Pons (tissue), 1 donor: ENCODE measurements around the gene CDK10.
"Not testable (repeated sequence)": the region's sequence is repeated elsewhere in the genome, so short reads cannot be mapped to it uniquely, and the experiment has no call there.

ENCODE experiments used
- DNase-seq: peaks from one replicate; pipeline ENCODE4 v3.0.0-alpha.2; 2016; ENCODE audit warnings: low spot score

CDK10 gene

DNA sequence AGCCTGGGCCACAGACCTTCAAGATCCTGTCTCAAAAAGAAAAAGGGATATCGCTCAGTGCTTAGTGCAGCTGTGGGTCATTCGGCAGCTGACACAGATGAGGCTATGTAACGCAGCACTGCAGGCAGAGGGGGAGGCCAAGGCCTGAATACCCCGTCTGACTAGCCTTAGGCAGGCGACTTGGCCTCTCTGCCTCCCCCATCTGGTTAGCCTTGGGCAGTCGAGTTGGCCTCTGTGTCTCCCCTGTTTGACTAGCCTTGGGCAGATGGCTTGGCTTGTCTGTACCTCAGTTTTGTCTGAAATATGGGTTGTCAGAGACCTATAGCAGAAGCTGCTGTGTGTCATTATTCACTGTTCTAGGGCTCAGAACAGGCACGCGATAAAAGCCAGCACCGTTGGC is 18.9 kb upstream of the CDK10 start:
- DNase-seq: no peak

DNA sequence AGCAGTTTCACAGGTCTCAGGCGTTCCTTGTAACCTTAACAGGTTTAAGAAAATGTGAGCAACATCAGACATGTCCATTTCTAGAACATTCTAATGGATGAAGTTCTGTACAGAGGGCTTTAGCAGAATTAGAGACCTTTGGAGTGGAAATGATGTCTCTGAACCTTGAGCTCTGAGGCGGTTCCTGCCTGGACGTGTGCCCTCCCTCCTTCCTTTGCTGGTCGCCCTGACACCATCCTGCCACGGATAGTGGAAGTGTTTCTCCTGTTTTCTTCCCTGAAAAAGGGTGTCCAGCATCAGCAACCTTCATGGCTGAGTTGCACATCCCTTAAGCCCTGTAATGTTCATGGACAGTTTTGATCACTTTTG is 17.7 kb upstream of the CDK10 start:
- no peak for DNase-seq

DNA sequence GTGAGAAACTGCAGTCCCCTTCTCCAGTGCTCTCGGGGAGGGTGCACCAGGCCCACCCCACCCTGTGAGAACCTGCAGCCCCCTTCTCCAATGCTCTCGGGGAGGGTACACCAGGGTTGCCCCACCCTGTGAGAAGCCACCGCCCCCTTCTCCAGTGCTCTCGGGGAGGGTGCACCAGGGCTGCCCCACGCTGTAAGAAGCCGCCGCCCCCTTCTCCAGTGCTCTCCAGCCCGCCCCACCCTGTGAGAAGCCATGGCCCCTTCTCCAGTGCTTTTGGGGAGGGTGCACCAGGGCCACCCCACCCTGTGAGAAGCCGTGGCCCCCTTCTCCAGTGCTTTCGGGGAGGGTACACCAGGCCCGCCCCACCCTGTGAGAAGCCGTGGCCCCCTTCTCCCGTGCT is 16.7 kb upstream of the CDK10 start:
- no peak for DNase-seq

DNA sequence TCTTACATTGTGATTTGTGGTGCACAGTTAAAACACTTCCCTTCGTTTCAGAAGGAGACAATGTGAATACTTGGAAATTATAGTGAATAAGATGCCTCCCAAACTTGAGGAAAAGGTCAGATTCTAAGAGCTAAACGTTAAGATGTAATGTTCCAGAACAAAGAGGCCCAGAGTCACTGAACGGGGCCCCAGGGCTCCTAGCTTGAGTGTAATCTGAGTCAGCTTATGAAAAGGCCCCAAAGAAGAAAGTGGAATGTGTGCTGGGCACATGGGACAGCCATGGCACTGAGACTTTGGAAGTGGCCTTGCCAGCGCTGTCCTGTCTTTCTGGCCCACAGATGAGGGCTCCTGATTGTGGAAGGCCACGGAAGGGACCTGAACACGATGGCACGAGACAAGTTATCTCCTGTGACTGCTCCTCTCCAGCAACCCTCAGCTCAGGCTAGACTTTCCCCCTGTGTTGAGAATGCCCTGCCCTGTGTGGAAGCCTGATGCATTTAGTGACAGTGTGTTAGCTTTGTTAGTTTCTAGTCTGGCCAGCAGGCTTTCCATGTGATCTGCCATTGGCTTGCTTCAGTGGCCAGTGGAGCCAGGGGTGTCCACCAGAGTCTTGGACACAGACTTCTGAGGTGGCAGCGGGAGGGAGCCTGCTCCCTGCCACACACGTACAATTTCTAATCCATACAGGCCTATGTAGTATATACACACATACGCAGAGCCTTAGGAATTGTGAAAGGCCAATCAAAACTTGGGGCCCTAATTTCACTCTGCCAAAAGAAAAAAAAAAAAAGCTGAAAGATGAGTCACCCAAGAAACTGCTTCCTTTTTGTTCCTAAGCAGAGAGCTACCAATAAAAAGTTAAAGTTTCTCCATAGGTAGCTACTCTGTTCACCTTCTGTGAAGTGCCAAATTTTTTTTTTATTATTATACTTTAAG is 15.7 kb upstream of the CDK10 start:
- no peak for DNase-seq

DNA sequence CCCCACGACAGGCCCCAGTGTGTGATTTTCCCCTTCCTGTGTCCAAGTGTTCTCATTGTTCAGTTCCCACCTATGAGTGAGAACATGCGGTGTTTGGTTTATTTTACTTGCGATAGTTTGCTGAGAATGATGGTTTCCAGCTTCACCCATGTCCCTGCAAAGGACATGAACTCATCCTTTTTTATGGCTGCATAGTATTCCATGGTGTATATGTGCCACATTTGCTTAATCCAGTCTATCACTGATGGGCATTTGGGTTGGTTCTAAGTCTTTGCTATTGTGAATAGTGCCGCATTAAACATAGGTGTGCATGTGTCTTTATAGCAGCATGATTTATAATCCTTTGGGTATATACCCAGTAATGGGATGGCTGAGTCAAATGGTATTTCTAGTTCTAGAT is 14.9 kb upstream of the CDK10 start:
- DNase-seq: not testable (repeated sequence)

DNA sequence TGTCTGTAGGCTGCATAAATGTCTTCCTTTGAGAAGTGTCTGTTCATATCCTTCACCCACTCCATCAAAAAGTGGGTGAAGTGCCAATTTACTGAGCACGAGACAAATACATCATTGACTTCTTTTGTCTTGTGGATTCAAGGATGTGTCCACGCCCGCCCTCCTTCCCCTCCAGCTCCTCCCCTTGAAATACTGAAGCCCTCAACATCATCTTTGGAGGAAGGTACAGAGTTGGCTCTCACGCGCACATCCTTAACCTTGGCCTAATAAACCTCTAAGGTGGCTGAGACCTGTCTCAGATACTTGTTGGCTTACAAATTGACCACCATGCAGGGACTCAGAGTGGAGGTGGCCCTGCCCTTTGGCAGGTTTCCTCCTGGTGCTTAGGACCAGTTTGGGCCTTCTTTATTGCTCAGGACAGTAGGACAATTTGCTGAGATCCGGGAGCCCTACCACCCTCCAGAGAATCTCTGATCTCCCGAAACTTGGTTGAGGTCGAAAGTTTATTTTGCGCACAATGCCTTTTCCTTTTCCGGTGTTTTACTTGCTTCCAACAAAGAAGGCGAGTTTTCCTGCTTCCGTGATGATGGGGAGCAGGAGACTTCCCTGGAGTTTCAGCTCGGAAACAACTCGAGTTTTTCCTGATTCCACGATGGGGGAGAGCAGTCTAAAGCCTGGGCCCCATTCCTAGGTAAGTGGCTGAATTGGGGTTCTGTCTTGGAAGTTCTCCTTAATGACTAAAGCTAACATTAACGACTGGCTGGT is 14.1 kb upstream of the CDK10 start:
- no peak for DNase-seq

DNA sequence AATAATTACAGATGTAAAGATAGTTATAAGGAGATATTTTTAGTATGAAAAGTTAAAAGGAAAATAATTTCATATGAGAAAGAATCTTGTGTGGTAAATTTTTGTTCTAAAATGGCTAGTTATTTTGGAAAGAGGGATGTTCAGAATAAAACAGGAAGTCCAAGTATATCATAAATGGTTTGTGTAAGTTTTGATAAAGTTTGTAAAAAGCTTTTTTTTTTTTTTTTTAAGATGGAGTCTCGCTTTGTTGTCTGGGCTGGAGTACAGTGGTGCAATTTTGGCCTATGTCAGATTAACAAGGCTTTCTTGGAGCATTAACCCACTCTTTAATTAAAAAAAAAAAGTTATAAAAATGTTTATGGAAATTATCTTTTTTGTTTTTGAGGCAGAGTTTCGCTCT is 8.2 kb upstream of the CDK10 start:
- DNase-seq: no peak

DNA sequence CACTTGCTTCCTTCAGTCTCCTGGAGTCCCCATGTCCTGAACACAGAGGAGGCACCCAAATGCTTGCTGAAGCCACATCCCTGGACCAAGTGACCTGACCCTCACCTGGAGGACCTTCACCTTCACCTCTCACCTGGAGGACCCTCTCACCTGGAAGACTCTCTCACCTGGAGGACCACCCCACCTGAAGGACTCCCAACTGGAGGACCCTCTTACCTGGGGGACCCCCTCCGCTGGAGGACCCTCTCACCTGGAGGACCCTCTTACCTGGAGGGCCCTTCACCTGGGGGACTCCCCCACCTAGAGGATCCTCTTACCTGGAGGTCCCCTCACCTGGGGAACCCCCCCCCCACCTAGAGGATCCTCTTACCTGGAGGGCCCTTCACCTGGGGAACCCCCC is 573 bp upstream of the CDK10 start:
- DNase-seq: no peak

DNA sequence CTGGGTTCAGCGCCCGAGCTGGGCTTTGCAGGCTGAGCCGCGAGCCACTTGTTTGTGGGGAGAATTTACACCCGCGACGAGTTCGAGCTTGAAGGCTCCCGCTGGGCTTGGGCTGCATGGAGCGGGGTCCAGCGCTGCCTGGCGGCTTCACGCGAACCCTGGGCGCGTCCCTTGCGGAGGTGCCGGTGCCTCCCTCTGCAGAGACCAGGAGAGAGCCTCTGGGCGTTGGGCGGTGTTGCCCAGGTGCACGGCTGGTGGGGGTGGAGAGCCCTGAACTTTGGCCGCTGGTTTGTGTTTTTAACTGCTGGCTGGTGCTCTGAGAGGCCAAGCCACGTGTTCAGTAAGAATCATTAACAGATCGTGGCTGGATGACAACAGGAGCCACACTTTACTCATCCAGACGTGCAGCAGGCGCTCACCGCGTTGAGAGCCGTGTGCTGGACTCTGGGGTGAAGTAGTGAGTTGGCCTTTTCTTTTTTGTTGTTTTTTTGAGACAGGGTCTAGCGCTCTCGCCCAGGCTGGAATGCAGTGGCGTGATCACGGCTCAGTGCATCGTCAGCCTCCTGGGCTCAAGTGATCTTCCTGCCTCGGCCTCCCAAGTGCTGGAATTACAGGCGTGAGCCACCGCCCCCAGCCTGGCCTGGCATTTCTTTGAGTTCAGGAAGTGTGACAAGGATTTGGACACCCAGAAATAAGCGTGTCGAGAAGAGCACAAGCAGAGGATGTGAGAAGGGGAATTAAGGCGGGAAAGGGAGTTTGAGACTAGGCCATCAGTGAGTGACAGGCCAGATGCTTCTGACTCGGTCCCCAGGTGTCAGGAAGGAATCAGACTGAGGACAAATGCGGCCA is 827 bp downstream of the CDK10 start:
- no peak for DNase-seq

DNA sequence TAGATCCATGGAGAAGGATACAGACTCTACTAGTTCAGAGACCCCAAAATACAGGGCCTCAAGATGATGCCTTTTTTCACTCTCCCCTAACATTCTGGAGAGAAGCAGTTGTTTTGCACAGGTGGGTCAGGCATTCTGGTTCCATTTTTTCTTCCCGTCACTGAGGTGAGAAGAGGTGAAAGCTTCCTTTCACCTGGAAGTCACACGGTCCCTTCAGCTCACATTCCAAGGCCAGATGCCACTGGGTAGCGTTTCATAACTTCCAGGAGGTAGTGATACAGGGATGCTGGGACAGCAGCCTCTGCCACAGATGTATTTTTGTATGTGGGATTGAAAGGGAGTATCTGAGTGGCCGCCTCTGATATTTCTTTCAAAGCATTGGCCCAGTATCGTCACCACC is 1.9 kb downstream of the CDK10 start:
- DNase-seq: no peak

DNA sequence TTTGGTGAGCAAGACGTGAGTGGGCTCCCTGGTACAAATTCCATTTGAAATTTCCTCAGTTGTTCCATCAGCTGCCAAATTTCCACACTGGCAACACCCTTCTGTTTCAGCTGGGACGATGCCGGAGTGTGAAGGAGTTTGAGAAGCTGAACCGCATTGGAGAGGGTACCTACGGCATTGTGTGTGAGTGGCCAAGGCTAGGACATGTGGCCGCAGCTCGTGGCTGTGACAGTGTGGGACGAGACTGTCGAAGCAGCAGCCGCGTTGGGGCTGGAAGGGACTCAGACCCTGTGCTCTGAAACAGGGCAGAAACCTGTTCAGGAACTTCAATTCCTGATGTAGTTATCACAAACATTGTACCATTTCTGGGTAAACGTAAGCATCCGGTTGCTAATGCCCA is 2.7 kb downstream of the CDK10 start:
- DNase-seq: no peak

DNA sequence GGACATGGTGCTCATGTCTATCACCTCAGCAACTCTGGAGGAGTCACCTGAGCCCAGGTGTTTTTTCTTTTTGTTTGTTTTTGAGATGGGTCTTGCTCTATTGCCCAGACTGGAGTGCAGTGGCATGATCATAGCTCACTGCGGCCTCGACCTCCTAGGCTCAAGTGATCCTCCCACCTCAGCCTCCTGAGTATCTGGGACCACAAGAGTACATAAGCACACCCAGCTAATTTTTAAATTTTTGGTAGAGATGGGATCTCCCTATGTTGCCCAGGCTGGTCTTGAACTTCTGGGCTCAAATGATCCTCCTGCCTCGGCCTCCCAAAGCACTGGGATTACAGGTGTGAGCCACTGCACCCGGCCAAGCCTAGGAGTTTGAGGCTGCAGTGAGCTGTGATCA is 3.1 kb downstream of the CDK10 start:
- not testable (repeated sequence) for DNase-seq

DNA sequence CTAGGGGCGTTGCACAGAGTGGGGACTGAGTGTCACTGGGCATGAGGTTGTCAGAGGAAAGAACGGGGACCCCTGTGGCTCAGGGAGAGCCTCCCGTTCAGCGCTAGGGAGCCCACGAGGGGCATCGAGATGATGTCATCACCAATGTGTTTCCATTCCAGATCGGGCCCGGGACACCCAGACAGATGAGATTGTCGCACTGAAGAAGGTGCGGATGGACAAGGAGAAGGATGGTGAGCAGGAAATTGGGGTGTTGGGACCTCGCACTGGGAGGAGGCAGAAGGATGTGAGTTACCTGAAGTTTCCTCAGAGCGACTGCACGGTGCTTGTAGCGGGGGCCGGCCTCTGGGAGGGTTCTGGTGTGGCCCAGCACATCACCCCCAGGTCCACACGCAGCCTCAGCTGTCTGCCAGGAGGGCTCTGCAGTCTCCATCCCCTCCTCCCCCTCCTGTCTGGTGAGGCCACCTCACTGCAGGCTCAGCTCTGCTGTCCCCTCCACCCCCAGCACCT is 4.0 kb downstream of the CDK10 start:
- no peak for DNase-seq

DNA sequence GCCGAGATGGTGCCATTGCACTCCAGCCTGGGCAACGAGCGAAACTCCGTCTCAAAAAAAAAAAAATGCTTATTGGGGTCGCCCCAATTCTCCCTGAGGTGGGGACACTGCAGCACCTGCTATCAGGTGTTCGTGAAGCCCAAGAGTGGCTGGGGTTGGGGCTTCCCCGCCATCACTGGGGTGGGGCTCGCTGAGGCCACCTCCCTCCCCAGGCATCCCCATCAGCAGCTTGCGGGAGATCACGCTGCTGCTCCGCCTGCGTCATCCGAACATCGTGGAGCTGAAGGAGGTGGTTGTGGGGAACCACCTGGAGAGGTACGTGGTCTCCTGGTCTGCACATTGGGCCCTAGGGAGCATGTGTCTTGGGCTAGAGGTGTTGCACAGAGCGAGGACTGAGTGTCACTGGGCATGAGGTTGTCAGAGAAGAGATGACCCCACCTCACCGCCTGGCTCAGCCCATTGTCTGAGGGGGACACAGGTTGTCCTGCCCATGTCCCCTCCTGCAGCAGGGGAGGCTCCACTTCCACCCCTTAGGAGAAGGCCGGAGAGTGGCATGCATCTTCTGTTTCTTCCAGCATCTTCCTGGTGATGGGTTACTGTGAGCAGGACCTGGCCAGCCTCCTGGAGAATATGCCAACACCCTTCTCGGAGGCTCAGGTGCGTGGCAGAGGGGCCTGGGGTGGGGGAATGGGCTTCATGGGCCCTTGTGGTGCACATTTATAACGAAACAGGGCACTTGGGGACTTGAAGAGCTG is 4.9 kb downstream of the CDK10 start:
- DNase-seq: no peak

DNA sequence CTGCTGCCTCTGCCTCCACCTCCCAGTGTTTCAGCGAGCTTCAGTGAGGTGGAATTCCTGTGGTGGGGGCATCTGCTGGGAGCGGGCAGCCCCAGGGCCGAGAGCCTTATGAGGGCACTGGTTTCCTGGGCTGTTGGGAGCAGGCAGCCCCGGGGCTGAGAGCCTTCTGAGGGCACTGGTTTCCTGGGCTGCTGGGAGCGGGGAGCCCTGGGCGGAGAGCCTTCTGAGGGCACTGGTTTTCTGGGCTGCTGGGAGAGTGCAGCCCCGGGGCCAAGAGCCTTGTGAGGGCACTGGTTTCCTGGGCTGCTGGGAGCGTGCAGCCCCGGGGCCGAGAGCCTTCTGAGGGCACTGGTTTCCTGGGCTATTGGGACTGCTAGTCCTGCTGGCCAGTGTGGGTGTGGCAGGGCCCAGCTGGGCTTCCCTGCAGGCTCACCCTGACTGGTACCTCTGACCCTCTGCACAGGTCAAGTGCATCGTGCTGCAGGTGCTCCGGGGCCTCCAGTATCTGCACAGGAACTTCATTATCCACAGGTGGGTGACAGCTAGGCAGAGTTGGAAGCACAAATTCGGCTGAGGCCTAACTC is 5.6 kb downstream of the CDK10 start:
- DNase-seq: no peak

DNA sequence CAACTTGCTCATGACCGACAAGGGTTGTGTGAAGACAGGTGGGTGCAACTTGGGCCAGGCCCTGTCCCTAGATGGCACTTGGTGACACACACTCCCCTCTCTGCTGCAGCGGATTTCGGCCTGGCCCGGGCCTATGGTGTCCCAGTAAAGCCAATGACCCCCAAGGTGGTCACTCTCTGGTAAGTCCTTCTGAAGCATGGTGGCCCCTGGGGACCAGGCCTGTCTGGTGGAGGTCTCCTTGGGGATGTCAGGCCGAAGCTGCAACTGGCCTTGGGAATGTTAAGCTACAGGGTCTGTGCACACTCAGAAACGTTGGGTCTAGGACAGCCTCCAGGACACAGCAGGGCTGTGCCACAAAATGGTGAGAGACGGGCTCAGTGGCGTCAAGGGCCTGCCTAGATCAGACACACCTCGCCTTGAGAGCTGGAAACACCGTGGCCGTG is 6.8 kb downstream of the CDK10 start:
- DNase-seq: no peak

DNA sequence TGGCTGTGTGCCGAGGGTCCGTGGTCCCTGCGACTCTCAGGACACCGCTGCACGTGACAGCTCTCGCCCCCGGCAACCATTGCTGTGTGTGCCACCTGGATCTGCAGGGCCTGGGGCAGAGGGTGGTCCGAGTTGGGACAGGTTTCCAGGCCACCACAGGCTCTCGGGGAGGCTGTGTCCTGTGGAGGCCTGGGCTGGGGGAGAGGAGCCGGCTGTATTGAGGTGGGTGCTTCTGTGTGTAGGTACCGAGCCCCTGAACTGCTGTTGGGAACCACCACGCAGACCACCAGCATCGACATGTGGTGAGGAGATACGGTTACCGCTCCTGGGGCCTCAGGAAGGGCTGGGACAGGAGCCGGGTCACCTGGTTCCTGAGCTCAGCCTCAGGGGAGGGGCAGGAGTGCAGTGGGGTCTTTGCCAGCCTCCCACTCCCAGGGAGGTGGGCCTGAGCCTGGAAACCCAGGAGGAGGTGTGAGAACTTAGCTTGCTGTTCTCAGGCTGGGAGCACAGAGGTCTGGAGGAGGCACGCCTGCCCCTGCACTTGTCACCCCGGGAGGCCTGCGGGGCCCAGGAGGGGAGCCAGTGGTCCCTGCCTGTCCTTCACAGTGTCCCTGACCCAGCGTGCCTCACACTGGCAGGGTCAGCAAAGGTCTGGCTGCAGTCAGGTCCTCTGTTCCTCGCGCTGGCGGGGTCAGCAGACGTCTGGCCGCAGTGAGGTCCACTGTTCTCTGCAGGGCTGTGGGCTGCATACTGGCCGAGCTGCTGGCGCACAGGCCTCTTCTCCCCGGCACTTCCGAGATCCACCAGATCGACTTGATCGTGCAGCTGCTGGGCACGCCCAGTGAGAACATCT is 7.7 kb downstream of the CDK10 start:
- no peak for DNase-seq

DNA sequence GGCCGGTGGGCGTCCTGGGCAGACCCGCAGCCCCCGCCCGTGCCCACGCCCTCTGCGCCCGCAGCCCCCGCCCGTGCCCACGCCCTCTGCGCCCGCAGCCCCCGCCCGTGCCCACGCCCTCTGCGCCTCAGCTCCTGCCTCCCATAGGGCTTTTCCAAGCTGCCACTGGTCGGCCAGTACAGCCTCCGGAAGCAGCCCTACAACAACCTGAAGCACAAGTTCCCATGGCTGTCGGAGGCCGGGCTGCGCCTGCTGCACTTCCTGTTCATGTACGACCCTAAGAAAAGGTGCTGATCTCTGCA is 8.2 kb downstream of the CDK10 start:
- DNase-seq: not testable (repeated sequence)

DNA sequence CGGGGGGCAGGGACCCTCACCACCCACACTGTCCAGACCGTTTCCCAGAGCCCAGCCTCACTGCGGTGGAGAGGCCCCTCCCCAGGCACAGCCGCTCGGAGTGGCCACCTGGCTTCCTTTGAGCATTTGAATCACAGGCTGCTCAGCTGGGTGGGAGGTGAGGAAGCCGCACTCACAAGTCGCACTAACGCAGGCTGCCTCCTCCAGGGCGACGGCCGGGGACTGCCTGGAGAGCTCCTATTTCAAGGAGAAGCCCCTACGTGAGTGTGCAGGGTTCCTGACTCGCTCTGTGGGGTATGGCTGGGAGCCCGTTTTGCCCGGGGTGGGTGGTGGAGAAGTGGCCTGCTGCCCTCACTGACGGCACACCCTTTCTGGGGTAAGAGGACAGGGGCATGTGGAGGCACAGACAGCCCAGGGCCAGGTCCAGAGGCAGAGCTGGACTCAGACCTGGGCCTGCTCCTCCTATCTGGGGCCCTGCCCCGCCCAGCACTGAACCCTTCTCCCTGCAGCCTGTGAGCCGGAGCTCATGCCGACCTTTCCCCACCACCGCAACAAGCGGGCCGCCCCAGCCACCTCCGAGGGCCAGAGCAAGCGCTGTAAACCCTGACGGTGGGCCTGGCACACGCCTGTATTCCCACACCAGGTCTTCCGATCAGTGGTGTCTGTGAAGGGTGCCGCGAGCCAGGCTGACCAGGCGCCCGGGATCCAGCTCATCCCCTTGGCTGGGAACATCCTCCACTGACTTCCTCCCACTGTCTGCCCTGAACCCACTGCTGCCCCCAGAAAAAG is 8.8 kb downstream of the CDK10 start:
- no peak for DNase-seq
